ENCODE data around the gene SH3RF2.

DNA sequence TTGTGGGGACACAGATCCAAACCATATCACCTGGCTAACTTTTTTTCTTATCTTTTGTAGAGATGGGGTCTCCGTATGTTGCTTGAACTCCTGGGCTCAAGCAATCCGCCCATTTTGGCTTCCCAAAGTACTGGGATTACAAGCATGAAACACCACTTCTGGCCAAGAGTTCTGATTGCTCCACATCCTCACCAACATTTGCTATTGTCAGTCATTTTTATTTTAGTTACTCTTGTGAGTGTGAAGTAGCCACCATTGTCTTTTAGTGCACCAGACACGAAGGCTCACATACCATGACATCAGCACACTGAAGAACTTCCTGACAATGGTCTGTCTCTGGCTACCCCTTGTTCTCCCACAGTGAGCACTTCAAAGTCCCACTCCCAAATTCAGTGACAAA, 151.7 kb downstream of the SH3RF2 start:
- no peak for TF ChIP-seq CTCF (IDR thresholded peaks at IDR 0.05)
- no peak for TF ChIP-seq POLR2A (IDR thresholded peaks at IDR 0.05)
- TF ChIP-seq EP300 (IDR thresholded peaks at IDR 0.05) = no peak

All from ovary (tissue), 3 donors.